Natural killer cell (primary cell): Measurements from ENCODE around the gene PSMD8. TPM values are rescaled to one million over a fixed set of nuclear protein-coding genes. Genes with fewer than 3 reads are reported as not detected.
"Not testable (repeated sequence)": the region's sequence is repeated elsewhere in the genome, so short reads cannot be mapped to it uniquely, and the experiment has no call there.

Experiments
- ATAC-seq, 3 donors: fragments of 150-1000 bp in 2 of 3; fragments of 200-7000 bp in 1 of 3; cut with Tn5 transposase; 1 replicate in 1 of 3; 2 replicates in 2 of 3; pipeline ENCODE4 v1.10.0; 2021; ENCODE audit warnings: mild to moderate bottlenecking in 2 of 3, moderate library complexity in 2 of 3
- DNase-seq, 2 donors: peaks; one replicate each; pipeline versions ENCODE4 v3.0.0 to v3.0.0-alpha.2; 2013 to 2021; ENCODE audit warnings: mixed read lengths in 1 of 2
- H3K27ac ChIP-seq: one replicate; pipeline ENCODE4 v1.5.1; 2013; ENCODE audit warnings: mild to moderate bottlenecking, low read length
- H3K27me3 ChIP-seq: one replicate; pipeline ENCODE4 v1.6.1; 2013; ENCODE audit warnings: low read length; ENCODE audit not compliant: control insufficient read depth, insufficient read depth
- H3K36me3 ChIP-seq: one replicate; pipeline ENCODE4 v1.6.1; 2013; ENCODE audit warnings: low read length; ENCODE audit not compliant: control insufficient read depth, insufficient read depth
- H3K4me1 ChIP-seq: one replicate; pipeline ENCODE4 v1.6.1; 2013; ENCODE audit warnings: low read length; ENCODE audit not compliant: control insufficient read depth, insufficient read depth
- H3K4me3 ChIP-seq: one replicate; pipeline ENCODE4 v1.5.1; 2013; ENCODE audit warnings: low read length
- H3K9me3 ChIP-seq: one replicate; pipeline ENCODE4 v1.6.1; 2013; ENCODE audit warnings: low read length; ENCODE audit not compliant: control insufficient read depth, insufficient read depth
- H3K27ac Mint-ChIP-seq, 2 donors: one replicate each; pipeline ENCODE4 v1.8.0; 2022; ENCODE audit warnings: mild to moderate bottlenecking in 2 of 2, mixed read lengths in 2 of 2, moderate library complexity in 1 of 2
- H3K27me3 Mint-ChIP-seq, 2 donors: one replicate each; pipeline ENCODE4 v1.8.0; 2022; ENCODE audit warnings: low read depth in 2 of 2, mixed read lengths in 2 of 2
- H3K36me3 Mint-ChIP-seq: one replicate; pipeline ENCODE4 v1.8.0; 2022; ENCODE audit warnings: mixed read lengths
- H3K4me1 Mint-ChIP-seq, 2 donors: one replicate each; pipeline ENCODE4 v1.8.0; 2022; ENCODE audit warnings: mixed read lengths in 2 of 2
- H3K4me3 Mint-ChIP-seq: one replicate; pipeline ENCODE4 v1.8.0; 2022; ENCODE audit warnings: mild to moderate bottlenecking, moderate library complexity, mixed read lengths
- H3K9me3 Mint-ChIP-seq, 2 donors: one replicate each; pipeline ENCODE4 v1.8.0; 2022; ENCODE audit warnings: mixed read lengths in 2 of 2
- CTCF ChIP-seq: fragments of 200-600 bp; IDR thresholded peaks from one replicate; pipeline ENCODE4 v1.8.0; 2022; ENCODE audit warnings: antibody characterized with exemption
- WGBS: methylation state at CpG from one replicate; pipeline ENCODE4 v1.1.7; 2013; ENCODE audit warnings: missing lambda C conversion rate; ENCODE audit not compliant: insufficient coverage; 5-methylcytosine and 5-hydroxymethylcytosine counted together
- intact Hi-C: fragments of 100-400 bp; cut with micrococcal nuclease; formaldehyde crosslinking; loops from one replicate; pipeline ENCODE4 v1.14.2; 2022
- total RNA-seq, 4 donors: library from RNA; stranded (reverse); fragments of 120-200 nt in 1 of 4; gene quantifications; one replicate each; pipeline versions ENCODE4 v1.2.3 to v1.2.4, GENCODE V29; 2013 to 2022

Gene PSMD8
- total RNA-seq, 3 donors from 2014 or later (not counting 1 experiment from before 2014, with no cell fraction given), result 109 to 115 (median 109) TPM

- peaks cover 5 to 19% of the 10 kb centered on the region in 2 donors for H3K27me3 Mint-ChIP-seq
- H3K9me3 Mint-ChIP-seq, result no peaks in the 10 kb centered on the region
- under 1% methylated on average over 37 of the region's 37 CpGs for WGBS
- peaks cover 0 to 19% of the 10 kb centered on the region in 2 donors for H3K4me1 Mint-ChIP-seq
- Histone ChIP-seq H3K4me3 (peak overlapping the region; percentile 43), H3K9me3 (no peaks in the 10 kb centered on the region), H3K27ac (no peak overlapping the region), H3K27me3 (peaks cover 3% of the 10 kb centered on the region), H3K36me3 (no peaks in the 10 kb centered on the region), H3K4me1 (peaks cover 23% of the 10 kb centered on the region)
- peak in 1 of 2 donors; percentile 74 for DNase-seq
- no peaks in the 10 kb centered on the region for H3K36me3 Mint-ChIP-seq
- H3K4me3 Mint-ChIP-seq, result peak overlapping the region; percentile 81
- intact Hi-C loops, result no loop called here
- TF ChIP-seq CTCF, result no peak
- peak; percentile 68 to 78 (median 74) for ATAC-seq
- H3K27ac Mint-ChIP-seq, result no peak overlapping the region
Measured at GRCh38 chr19:38361633-38362075, 12.7 kb upstream of the PSMD8 start.

- Mint-ChIP-seq H3K27ac (no peak overlapping the region), H3K4me1 (peaks cover 0 to 19% of the 10 kb centered on the region in 2 donors), H3K36me3 (no peaks in the 10 kb centered on the region), H3K9me3 (no peaks in the 10 kb centered on the region), H3K4me3 (peak overlapping the region; percentile 81), H3K27me3 (peaks cover 5 to 19% of the 10 kb centered on the region in 2 donors)
- peak overlapping the region; percentile 43 for H3K4me3 ChIP-seq
- TF ChIP-seq CTCF, result no peak
- no peaks in the 10 kb centered on the region for H3K36me3 ChIP-seq
- ATAC-seq, result peak; percentile 48 to 58 (median 54)
- no peaks in the 10 kb centered on the region for H3K9me3 ChIP-seq
- H3K4me1 ChIP-seq, result peaks cover 23% of the 10 kb centered on the region
- intact Hi-C loops, result no loop called here
- peaks cover 3% of the 10 kb centered on the region for H3K27me3 ChIP-seq
- no peak overlapping the region for H3K27ac ChIP-seq
- 2% methylated on average over 68 of the region's 68 CpGs for WGBS
- DNase-seq, result peak in 1 of 2 donors; percentile 68
Measured at GRCh38 chr19:38362076-38362945, 12.1 kb upstream of the PSMD8 start.

DNA sequence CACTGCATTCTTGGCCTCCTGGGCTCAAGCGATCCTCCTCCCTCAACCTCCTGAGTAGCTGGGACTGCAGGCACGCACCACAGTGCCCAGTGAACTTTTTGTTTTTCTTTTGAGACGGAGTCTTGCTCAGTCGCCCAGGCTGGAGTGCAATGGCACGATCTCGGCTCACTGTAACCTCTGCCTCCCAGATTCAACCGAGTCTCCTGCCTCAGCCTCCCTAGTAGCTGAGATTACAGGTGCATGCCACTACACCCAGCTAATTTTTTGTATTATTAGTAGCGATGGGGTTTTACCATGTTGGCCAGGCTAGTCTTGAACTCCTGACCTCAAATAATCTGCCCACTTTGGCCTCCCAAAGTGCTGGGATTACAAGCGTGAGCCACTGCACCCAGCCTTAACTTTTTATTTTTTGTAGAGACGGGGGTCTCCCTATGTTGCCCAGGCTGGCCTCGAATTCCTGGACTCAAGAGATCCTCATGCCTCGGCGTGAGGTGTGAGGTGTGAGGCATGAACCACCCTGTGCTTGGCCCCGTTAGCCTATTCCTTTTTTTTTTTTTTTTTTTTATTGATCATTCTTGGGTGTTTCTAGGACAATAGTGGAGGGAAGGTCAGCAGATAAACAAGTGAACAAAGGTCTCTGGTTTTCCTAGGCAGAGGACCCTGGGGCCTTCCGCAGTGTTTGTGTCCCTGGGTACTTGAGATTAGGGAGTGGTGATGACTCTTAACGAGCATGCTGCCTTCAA, 11.3 kb upstream of the PSMD8 start:
- H3K9me3 Mint-ChIP-seq, DNase-seq, intact Hi-C loops, H3K4me3 ChIP-seq, ATAC-seq, H3K27ac Mint-ChIP-seq, H3K27ac ChIP-seq, H3K9me3 ChIP-seq, H3K27me3 ChIP-seq, H3K36me3 Mint-ChIP-seq, H3K36me3 ChIP-seq: not testable (repeated sequence)
- H3K27me3 Mint-ChIP-seq, result peaks cover 5 to 19% of the 10 kb centered on the region in 2 donors
- peak overlapping the region; percentile 64 for H3K4me3 Mint-ChIP-seq
- peaks cover 23% of the 10 kb centered on the region for H3K4me1 ChIP-seq
- WGBS, result 84% methylated on average over 14 of the region's 16 CpGs
- peaks cover 0 to 19% of the 10 kb centered on the region in 2 donors for H3K4me1 Mint-ChIP-seq

- Mint-ChIP-seq H3K4me3 (no peak overlapping the region), H3K27me3 (peaks cover 0 to 8% of the 10 kb centered on the region in 2 donors), H3K9me3 (no peaks in the 10 kb centered on the region), H3K27ac (no peak overlapping the region), H3K4me1 (peaks cover 0 to 4% of the 10 kb centered on the region in 2 donors), H3K36me3 (no peaks in the 10 kb centered on the region)
- intact Hi-C loops, result no loop called here
- TF ChIP-seq CTCF, result no peak
- DNase-seq (no peak), ATAC-seq (no peak)
- Histone ChIP-seq H3K36me3 (no peaks in the 10 kb centered on the region), H3K27me3 (no peaks in the 10 kb centered on the region), H3K4me1 (peaks cover 13% of the 10 kb centered on the region), H3K4me3 (no peak overlapping the region), H3K9me3 (no peaks in the 10 kb centered on the region), H3K27ac (no peak overlapping the region)
- WGBS, result 94% methylated on average over 12 of the region's 12 CpGs
Measured at GRCh38 chr19:38367041-38367440, 7.3 kb upstream of the PSMD8 start.
